Kidney glomerular epithelial cell (primary cell): ENCODE measurements around the gene UBL4A.
A peak's percentile ranks its signal among the peaks of the same experiment; 100 is the strongest.

Source experiments
- DNase-seq: peaks from one replicate; lab custom pipeline; 2025; lab: John Stamatoyannopoulos, UW

Gene UBL4A

DNA sequence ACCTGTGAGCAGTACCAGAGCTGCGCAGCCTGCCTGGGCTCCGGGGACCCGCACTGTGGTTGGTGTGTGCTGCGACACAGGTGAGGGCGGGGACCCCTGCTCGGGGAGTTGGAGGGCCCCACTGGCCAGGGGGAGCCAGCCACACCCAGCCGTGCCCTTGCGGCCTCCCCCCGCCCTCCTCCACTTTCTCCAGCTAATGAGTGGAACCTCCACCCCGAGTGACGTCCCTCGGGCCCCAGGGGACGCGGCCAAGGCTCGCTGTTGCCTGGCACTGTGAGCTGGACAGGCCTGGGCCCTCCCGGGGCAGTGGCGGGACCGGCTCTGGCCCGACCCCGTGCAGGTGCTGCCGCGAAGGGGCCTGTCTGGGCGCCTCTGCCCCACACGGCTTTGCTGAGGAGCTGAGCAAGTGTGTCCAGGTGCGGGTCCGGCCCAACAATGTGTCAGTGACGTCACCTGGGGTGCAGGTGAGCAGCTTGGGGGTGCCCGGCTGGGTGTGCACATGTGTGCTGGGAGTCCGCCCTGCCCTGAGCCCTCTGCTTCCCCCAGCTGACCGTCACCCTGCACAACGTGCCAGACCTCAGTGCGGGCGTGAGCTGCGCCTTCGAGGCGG is 22.7 kb downstream of the UBL4A start:
- DNase-seq = no peak

DNA sequence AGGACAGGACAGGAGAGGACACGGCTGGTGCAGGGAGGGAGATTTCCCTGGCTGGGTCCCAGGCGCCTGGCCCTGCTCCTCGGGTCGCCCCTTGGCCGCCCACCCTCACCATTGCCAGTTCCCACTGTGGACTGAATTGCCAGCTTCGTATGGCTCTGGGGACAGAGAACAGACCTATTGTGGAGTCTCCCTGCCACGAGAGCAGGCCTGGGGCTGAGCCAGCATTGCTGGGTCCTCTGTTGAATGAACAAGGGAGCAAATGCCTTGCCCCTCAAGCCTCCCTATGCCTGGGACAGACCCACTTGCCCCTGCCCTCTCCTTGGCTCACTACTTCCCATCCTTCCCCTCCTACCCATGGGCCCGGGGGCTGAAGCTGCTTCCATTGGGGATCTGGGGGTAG is 24.0 kb downstream of the UBL4A start:
- DNase-seq = no peak

DNA sequence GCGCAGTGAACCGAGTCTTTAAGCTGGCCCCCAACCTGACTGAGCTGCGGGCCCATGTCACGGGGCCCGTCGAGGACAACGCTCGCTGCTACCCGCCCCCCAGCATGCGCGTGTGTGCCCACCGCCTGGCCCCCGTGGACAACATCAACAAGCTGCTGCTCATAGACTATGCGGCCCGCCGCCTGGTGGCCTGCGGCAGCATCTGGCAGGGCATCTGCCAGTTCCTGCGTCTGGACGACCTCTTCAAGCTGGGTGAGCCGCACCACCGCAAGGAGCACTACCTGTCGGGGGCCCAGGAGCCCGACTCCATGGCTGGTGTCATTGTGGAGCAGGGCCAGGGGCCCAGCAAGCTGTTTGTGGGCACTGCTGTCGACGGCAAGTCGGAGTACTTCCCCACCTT is 26.1 kb downstream of the UBL4A start:
- no peak for DNase-seq

DNA sequence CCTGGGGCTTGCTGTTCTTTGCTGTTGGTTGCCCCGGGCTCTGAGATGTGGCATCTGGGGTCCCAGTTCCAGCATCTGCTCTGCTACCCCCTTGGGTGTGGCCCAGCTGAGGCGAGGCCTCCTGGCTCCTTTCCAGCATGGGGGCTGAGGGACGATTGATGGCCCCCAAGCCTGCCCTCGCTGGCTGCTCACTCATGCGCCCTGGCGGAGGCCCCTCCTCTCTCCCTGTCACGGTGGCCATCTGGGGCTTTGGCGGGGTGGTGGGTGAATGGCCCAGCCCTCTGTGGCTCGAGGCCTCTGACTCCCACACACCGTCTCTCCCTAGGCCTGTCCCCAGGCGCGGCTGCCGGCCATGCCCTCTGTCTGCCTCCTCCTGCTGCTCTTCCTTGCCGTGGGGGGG is 26.6 kb downstream of the UBL4A start:
- DNase-seq = no peak

DNA sequence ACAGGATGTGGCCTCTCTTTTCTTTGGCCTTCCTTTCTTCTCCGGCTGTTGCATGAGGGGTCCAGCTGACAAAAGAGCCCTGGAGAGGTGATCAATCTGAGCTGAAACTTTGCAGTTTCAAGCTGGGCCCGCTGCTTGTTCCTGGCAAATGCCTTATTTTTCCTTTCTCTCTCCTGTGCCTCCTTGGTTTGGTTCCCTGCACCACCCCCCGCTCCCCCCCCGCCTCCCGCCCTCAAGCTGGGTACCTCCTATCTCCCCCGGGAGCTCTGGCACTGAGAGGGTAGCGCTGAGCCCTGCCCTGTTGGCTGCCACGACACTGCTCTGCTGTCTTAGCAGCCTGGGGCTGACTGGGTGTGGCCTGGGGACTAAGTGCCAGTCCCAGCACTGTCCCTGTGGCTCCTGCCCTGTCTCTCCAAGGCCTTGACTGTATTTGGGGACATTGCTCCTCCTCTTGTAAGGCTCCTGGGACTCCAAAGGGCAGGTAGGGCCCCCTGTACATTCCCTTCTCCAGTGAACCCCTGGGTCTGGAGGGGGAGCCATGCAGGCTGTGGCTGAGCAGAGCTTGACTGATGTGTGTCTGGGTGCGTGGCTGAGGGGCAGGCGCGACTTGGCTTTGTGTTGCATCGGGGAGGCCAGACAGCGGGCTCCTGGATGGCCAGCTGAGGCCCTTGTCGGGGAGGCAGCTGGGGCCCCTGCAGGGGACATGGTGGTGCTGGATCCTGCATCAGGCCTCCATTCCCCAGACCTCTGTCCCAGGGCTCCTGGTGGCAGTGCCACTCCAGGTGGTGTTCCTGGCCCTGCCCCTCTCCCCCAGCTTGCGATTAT is 27.2 kb downstream of the UBL4A start:
- DNase-seq = no peak

DNA sequence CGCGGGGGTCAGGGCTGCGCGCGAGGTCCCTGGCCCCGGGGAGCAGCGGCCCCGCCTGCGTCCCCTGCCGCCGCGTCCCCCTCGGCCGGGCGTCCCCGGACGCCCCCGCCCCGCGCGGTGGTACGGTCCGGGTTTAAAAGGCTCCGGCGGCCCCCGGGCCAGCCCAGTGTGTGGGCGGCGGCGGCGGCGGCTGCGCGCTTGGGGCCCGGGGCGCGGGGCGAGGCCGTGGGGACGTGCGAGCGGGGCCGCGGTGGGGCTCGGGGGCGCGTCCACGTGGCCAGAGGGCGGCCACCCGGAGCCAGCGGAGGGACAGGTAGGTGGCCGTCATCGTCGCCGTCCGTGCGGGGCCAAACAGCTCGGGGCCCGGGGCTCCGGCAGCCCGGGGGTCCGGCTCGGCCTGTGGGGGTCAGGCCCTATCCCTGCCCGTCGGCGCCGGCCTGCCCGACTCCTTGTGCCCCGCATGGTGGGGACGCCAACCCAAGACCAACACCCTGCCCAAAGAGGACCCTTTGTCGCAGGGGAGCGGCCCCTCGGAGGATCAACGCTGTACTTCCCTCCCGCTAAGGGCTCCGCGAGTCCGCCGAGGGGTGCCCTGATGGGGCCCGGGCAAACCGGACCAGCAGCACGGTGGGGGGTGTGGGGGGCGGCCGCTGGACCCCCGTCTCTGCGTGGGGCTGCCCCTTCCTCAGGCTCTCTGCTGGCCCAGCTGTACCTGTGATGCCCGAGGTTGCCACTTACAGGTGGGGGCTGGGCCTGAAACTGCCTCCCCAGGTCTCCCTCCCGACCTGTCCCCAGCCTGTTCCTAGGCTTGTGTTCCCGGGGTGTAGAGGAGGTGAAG is 28.1 kb downstream of the UBL4A start, which contains the start of gene PLXNA3:
Gene PLXNA3 (plus strand): TSS at position 166 of the 838 bp plus-strand sequence. CDS start 1,903 bp downstream, outside the sequence.
- DNase-seq = no peak

DNA sequence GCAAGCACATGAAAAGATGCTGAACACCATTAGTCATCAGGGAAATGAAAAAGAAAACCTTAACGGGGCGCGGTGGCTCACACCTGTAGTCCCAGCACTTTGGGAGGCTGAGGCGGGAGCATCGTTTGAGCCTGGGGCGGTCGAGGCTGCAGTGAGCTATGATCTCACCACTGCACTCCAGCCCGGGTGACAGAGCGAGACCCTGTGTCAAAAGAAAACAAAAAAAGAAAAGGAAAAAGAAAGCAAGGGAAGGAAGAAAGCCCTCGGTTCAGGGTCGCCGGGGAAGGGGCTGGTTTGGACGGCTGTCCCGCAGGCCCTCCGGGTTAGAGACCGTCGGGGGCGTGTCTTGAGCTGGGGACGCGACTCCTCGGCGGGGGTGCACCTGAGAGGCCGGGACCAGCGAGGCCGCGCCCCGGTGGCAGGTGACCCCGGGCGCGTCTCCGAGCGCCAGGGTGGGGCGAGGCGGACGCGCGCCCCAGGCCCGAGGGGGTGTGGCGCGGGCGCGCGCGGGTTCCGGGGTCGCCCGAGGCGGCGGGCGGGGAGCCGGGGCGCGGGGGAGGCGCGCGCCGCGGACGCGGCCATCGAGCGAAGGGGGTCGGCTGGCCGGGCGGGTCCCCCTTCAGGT is 28.8 kb downstream of the UBL4A start:
- no peak for DNase-seq

DNA sequence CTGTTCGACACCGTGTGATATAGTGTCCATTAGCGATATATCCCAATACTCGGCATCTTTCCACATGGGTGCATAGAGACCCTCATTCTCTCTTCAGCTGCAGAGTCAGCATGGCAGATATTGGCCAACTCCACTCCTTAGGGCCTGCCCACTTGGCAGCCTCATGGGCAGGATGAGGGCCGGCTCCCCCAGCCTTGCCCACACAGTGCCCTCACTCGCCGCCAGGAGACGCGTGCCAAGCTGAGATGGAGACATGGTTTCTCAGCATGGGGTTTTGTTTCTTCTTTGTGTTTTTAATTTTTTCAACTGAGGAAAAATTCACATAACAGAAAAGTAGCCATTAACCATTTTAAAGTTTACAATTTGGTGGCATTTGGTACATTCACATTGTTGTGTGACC is 33.6 kb downstream of the UBL4A start:
- DNase-seq = no peak

DNA sequence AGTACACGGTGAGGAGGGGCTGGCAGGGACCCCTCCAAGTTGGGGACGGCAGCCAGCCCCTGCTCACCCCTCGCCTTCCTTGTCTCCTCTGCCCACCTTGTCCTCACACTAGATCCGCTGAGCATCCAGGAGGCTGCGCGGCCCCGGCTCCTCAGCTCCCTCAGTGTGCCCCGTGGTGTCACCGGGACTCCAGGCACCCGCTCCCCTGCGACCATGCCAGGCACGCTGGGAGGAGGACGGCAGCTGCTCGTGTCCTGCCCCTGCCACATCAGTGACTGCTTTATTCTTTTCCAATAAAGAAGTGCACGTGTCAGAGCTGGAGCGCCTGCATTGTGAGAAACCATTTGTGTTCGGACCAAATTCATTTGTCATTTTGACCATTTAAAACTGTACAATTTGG is 36.1 kb downstream of the UBL4A start:
- DNase-seq = no peak

DNA sequence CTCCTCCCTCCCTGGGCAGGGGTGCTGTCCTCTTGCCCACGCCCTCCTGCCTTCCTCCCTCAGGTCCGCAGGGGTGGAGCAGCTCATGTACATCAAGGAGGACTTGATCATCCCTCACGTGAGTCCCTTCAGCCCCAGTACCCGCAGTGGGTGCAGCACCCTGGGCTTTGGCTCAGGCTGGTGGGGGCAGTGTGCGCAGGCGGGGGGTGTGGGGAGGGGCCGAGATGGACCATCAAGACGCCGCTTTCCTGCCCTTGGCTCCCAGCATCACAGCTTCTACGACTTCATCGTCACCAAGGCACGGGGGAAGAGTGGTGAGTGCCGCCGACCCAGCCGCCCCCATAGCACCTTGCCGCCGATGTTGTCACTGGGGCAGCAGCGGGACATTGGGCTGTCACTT is 36.8 kb downstream of the UBL4A start:
- DNase-seq = no peak

DNA sequence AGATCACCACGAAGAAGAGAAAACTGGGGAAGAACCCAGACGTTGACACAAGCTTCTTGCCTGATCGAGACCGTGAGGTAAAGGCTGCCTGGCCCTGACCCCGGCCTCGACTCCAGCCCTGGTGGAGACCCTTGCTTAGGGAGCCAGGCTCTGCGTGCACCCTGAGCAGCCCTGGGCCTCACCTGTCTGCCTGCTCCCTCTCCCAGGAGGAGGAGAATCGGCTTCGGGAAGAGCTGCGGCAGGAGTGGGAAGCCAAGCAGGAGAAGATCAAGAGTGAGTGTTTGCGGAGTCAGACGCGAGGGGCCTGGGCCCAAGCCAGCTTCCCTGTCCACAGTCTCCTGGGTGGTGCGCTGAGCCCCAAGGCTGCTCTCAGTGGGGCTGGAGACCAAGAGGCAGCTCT is 37.9 kb downstream of the UBL4A start:
- no peak for DNase-seq

DNA sequence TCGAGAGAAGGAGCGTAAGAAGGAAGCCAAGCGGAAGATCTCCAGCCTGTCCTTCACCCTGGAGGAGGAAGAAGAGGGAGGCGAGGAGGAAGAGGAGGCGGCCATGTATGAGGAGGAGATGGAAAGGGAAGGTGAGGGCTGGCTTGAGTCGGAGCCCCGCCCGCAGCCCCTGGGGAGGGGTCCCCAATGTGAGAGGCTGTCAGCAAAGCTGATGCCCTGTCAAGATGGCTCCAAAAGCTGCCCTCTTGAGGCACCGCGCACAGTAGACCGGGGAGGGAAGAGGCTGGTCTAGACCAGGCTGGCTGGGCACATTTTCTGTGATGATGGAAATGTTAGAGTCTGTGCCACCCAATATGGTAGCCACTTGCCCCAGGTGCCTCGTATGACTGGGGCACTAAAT is 40.0 kb downstream of the UBL4A start:
- no peak for DNase-seq

DNA sequence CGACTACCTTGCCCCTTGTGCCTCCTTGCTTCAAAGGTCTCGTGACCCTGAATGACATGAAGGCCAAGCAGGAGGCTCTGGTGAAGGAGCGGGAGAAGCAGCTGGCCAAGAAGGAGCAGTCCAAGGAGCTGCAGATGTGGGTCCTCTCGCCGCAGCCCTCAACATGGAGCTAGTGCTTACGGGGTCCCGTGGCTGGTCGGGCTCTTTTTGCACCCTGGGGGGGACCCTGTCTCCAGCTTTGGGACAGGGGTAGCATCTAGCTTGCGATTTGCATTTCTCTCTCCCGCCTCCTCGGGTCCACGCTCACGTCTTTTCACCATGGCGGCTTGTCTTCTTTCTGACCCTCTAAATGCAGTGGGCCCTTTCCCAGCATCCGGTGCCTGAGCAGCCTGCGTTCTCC is 40.6 kb downstream of the UBL4A start:
- no peak for DNase-seq

DNA sequence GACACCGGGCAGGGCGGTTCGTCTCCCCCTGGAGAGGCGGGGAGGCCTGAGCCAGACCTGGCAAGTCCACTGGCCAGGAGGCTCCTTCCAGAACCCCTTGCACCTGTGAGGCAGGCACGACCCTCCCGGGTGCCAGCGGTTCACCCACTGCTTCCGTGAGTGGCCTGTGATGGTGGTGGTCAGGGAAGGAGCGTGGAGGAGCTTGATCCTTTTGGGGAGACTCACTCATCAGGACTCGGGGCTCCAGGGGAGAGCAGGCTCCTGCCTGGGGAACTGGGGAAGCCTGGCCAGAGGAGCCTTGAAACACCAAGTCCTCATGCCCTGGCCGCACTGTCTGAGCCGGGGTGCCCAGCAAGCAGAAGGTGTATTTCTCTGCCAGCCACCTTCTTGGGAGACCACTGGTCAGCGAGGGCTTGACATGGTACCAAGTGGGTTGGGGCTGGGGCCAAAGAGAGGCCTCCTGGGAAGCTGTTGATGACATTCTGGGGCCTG is 41.6 kb downstream of the UBL4A start:
- no peak for DNase-seq

DNA sequence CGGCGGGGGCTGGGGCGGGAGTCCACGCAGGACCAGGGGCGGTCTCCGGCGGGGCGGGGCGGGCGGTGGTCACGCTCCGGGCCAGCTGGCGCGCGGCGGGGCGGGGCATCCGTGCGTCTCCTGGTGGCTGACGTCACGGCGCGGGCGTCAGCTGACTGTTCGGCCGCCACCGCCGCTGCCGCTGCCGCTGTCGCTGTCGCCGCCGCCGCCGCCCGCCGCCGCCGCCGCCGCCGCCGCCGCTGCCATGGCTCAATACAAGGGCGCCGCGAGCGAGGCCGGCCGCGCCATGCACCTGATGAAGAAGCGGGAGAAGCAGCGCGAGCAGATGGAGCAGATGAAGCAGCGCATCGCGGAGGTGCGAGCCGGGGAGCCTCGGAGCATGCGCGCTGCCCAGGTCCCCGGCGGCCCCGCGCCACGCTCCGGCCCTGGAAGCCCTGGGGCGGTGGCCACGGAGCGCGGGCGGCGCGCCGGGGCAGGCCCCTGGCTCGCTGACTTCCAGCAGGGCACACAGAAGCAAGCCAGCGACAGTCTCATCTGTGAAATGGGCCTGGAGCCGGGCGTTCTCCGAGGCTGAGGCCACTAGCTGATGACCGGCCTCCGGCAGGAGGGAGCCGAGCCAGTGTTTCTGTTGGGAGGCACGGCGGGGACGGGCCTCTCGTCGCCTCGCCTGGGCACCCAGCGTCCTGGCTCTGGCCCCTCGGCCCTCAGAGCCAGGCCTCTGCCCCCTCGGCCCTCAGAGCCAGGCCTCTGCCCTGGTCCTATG is 42.2 kb downstream of the UBL4A start, which contains the start of gene FAM50A:
Gene FAM50A (plus strand): TSS at position 150 of the 763 bp plus-strand sequence. CDS start 95 bp downstream, at position 245.
- DNase-seq = peak; percentile 4

DNA sequence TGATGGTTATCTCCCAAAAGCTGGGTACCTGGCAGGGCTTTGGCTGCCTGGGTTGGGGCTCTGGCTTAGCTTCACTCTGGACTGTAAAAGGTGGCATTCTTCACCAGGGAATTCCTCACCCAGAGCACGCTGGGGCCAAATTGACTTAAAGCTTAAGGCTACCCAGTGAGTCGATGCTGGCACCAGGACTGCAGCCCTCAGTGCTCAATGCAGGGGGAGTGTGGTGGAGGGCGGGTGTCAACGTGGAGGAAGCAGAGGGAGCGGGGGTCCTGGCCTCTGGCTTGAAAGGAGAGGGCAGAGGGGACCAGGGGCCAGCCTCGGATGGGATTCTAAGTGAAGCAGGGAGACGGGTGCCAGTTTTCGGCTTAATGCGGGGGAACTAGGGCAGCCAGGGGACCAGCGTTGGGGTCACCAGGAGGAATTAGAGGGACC is 42.9 kb downstream of the UBL4A start:
- DNase-seq = no peak

DNA sequence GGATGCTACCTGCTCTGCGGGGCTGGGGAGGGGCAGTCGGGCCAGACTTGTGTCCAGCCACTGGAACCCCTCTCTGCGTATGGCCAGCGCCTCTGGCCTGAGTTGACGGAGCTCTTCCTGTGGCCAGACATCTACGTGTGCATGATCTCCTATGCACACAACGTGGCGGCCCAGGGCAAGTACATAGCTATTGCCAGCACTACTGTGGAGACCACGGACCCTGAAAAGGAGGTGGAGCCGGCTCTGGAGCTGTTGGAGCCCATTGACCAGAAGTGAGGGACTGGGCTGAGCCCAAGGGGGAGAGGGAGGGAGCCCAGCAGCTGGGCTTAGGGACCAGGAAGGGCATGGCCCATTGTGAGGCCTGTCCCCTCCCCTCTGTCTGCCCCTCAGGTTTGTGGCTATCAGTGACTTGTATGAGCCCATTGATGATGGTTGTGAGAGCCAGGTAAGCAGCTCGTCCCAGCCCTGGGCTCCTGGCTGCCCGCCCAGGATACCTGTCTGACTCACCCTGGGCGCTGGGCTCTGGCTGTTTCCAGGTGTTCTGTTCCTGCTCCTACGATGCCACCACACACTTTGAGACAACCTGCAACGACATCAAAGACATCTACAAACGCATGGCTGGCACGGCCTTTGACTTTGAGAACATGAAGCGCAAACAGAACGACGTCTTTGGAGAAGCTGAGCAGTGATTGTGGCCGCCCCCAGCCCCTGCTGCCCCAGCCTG is 44.3 kb downstream of the UBL4A start:
- DNase-seq = no peak

DNA sequence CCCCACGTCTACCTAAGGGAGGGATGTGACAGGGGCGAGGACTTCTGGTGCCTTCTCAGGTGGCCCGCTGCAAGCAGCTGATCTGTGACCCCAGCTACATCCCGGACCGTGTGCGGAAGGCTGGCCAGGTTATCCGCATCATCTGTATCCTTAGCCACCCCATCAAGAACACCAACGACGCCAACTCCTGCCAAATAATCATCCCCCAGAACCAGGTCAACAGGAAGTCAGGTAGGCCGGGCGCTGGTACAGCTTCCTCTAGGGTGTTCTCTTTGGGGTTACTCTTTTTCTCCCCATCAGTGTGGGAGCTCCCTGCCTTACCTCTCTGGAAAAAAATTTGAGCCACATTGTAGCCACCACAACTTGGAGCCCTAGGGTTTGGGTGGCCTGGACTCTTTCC is 44.9 kb downstream of the UBL4A start:
- no peak for DNase-seq

DNA sequence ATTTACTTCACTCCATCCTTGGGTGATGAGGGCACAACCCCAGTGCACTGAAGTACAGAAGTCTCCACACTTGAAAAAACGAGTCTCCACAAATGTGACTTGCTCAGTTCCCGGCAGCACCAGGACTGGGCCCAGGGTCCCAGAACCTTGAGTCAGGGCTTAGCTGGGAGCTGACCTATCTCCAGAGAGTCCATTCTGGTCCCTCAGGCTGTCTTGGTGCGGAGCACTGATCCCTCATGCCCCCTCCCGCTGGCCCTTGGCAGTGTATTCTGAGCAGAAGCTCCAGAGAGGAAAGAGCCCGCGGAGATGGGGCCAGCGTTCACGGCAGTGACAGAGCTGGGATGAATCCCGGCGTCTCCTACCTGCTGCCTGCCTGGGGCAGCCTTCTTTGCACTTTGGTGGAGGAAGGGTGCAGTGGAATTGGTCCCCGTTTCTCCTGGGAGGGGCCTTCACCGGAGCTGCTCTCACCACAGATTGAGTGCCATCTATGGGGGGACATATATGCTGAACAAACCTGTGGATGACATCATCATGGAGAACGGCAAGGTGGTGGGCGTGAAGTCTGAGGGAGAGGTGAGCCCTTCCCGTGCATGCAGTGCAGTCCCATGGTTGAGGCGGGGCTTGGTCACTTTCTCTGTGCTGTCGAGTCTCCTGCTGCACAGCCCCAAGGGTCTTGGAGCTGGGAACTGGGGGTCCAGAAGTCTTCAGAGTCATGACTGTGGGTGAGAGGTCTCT is 45.6 kb downstream of the UBL4A start:
- no peak for DNase-seq

DNA sequence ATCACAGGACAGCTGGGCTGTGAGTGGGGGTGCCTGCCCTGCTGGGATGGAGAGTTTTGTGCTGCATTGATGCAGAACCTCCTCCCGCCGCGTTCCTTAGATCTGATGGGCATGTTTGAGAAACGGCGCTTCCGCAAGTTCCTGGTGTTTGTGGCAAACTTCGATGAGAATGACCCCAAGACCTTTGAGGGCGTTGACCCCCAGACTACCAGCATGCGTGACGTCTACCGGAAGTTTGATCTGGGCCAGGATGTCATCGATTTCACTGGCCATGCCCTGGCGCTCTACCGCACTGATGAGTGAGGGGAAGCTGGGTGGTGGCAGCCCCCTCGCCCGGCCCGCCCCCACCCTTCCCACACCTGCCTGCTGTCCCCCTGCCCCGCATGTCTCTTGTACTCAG is 46.6 kb downstream of the UBL4A start:
- no peak for DNase-seq
